ENCODE data around the gene SLC25A52. TPM values are rescaled to one million over a fixed set of nuclear protein-coding genes. Genes with fewer than 3 reads are reported as not detected.

SLC25A52 gene, protein sequence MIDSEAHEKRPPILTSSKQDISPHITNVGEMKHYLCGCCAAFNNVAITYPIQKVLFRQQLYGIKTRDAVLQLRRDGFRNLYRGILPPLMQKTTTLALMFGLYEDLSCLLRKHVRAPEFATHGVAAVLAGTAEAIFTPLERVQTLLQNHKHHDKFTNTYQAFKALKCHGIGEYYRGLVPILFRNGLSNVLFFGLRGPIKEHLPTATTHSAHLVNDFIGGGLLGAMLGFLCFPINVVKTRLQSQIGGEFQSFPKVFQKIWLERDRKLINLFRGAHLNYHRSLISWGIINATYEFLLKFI
- total RNA-seq = 0.15 TPM in 1 of 2 replicates, not detected in the other

DNA sequence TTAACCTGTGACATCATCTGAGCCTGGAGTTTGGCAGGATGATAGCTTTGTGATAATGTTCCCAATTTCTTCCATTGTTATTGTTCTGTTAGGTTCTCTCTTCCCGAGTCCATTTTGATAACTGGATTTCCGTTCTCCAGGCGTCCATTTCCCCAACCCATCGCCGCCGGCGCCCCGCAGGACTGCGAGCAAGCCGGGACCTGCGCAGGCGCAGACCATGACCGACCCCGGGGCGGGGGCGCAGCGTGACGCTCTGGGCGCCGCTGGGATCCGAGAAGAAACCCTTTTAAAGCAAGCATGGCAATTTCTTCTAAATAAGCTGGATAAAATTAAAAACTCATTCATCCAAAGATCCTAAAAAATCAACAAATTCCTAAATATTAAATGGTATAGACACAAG is at the start of gene SLC25A52:
Gene SLC25A52, minus strand, starts transcription at position 186 of the 400 bp plus-strand sequence. CDS start 219 bp downstream, outside the sequence.

Other genes with a start within 250 kb of the SLC25A52 start
- gene TTR, start 169.0 kb downstream of the SLC25A52 start, total RNA-seq = not detected in 2 replicates
- 1.8 and 3.0 TPM in 2 replicates for gene B4GALT6, start 76.3 kb downstream of the SLC25A52 start, total RNA-seq
- 16.8 and 20.1 TPM in 2 replicates for gene TRAPPC8, start 182.2 kb upstream of the SLC25A52 start, total RNA-seq

Measured in bronchus fibroblast of lung (primary cell).